Psoas muscle (tissue), 8 donors: ENCODE measurements around the gene OR10H3. TPM values are rescaled to one million over a fixed set of nuclear protein-coding genes. Genes with fewer than 3 reads are reported as not detected.
"Not testable (repeated sequence)": the region's sequence is repeated elsewhere in the genome, so short reads cannot be mapped to it uniquely, and the experiment has no call there.

Experiments used
- ATAC-seq, 4 donors: fragments of 200-7000 bp; cut with Tn5 transposase; one replicate each; pipeline ENCODE4 v1.9.1; 2020; ENCODE audit warnings: moderate library complexity in 3 of 4, mild to moderate bottlenecking in 2 of 4
- DNase-seq, 2 donors: peaks; one replicate each; pipeline ENCODE4 v3.0.0-alpha.2; 2020
- H3K27ac ChIP-seq: fragments of 200-600 bp; one replicate; pipeline ENCODE4 v1.8.0; 2022
- H3K27me3 ChIP-seq, 3 donors: fragments of 200-600 bp in 1 of 3; one replicate each; pipeline versions ENCODE4 v1.6.1 to v1.8.0; 2013 to 2022; ENCODE audit warnings: low read length in 2 of 3, mild to moderate bottlenecking in 2 of 3, moderate library complexity in 1 of 3; ENCODE audit not compliant: insufficient read depth in 3 of 3
- H3K36me3 ChIP-seq, 2 donors: fragments of 200-600 bp in 1 of 2; one replicate each; pipeline versions ENCODE4 v1.6.1 to v1.8.0; 2013 to 2022; ENCODE audit warnings: low read depth in 1 of 2, mild to moderate bottlenecking in 1 of 2, moderate library complexity in 1 of 2; ENCODE audit not compliant: insufficient read depth in 1 of 2
- H3K4me1 ChIP-seq: fragments of 200-600 bp; one replicate; pipeline ENCODE4 v1.8.0; 2022
- H3K4me3 ChIP-seq: fragments of 200-600 bp; one replicate; pipeline ENCODE4 v1.8.0; 2022; ENCODE audit warnings: mild to moderate bottlenecking
- H3K9me3 ChIP-seq: fragments of 200-600 bp; one replicate; pipeline ENCODE4 v1.8.0; 2022
- WGBS, 3 donors: extraction: QIAGEN DNeasy Blood & Tissue Kit; methylation state at CpG; one replicate each; pipeline versions ENCODE4 v1.1.6 to v1.1.7; 2013; 5-methylcytosine and 5-hydroxymethylcytosine counted together
- intact Hi-C, 2 donors: fragments of 100-400 bp; cut with DNase I; formaldehyde crosslinking; loops; one replicate each; pipeline versions ENCODE4 v1.11.0 to v1.14.2; 2022
- polyA plus RNA-seq, 3 donors: library from polyadenylated mRNA; stranded (reverse); fragments of 200-250 nt; gene quantifications; one replicate each; pipeline ENCODE4 v1.2.3, GENCODE V29; 2013
- total RNA-seq, 4 donors: library from RNA; stranded (reverse); fragmentation: NEBNext Ultra II Directional in 2 of 4; extraction: Animal tissue kit (Norgen Biotek cat#: 25700) in 2 of 4; gene quantifications; one replicate each; pipeline versions ENCODE4 v1.2.1 to v1.2.4, GENCODE V29; 2021 to 2023
- TF ChIP-seq, protein P1 (sequence below): fragments of 200-600 bp; IDR thresholded peaks from one replicate; pipeline ENCODE4 v1.8.0; 2022; ENCODE audit warnings: antibody characterized with exemption
- donor health status: healthy with polysubstance abuse.
- donor health status: DM: no; HTN: no; CAD: no; lungs with moderate emphysema.
- donor health status: Bipolar disorder and iron deficiency.
- donor health status: healthy.
- donor health status: DM: yes; HTN: yes; CAD: no.
- donor health status: DM: no; HTN: no; CAD: no.
- donor health status: DM: no; HTN: no; CAD: no.
- donor health status: DM: yes; HTN: yes; CAD: no.

OR10H3 gene
- total and polyA plus RNA-seq, 7 donors: not detected

DNA sequence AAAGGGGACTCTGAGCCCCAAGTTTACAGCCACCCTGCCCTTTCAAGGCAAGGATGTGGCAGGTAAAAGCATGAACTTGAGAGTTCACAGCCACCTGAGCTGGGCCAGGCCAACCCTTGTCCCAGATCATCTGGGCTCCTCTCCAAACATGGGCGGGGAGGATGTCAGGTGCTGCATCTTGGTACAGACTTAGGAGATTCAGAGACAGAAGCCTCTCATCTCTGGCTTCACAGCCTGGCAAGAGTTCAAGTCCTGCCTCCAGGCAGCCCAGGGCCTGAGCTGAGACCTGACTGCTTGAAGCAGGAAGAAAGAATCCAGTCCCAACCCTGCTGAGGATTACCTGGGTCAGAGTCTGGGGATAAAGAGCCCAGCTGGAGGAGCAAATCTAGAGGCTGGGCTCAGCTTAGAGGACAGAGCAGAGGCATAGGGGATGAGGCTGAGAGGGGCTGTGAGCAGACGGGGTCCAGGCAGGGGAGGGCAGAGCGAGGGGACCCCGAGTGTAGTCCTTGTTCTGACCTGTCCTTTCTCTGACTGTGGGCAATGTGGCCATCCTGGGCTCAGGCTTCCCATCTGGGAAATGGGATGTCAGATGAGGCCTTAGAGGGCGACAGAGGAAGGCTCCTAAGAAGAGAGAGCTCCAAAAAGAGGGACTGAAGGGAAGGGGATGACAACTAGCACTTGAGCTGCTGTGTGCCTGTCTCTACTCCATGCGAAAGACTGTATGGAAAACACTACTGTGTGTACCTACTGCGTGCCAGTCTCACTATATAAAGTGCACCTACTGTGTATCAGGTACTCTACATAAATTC is 43.0 kb downstream of the OR10H3 start:
- no peaks in the 10 kb centered on the region for H3K27me3 ChIP-seq
- 76 to 81% (median 78%) methylated on average over 7 of the region's 7 CpGs for WGBS, 3 donors
- H3K4me3 ChIP-seq: no peak overlapping the region
- TF ChIP-seq, protein P1, sequence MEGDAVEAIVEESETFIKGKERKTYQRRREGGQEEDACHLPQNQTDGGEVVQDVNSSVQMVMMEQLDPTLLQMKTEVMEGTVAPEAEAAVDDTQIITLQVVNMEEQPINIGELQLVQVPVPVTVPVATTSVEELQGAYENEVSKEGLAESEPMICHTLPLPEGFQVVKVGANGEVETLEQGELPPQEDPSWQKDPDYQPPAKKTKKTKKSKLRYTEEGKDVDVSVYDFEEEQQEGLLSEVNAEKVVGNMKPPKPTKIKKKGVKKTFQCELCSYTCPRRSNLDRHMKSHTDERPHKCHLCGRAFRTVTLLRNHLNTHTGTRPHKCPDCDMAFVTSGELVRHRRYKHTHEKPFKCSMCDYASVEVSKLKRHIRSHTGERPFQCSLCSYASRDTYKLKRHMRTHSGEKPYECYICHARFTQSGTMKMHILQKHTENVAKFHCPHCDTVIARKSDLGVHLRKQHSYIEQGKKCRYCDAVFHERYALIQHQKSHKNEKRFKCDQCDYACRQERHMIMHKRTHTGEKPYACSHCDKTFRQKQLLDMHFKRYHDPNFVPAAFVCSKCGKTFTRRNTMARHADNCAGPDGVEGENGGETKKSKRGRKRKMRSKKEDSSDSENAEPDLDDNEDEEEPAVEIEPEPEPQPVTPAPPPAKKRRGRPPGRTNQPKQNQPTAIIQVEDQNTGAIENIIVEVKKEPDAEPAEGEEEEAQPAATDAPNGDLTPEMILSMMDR: no peak
- no peaks in the 10 kb centered on the region for H3K36me3 ChIP-seq
- peak overlapping the region; percentile 10 for H3K27ac ChIP-seq
- intact Hi-C loops: no loop called here
- H3K4me1 ChIP-seq: no peaks in the 10 kb centered on the region
- H3K9me3 ChIP-seq: no peaks in the 10 kb centered on the region
- DNase-seq (no peak), ATAC-seq (no peak)

DNA sequence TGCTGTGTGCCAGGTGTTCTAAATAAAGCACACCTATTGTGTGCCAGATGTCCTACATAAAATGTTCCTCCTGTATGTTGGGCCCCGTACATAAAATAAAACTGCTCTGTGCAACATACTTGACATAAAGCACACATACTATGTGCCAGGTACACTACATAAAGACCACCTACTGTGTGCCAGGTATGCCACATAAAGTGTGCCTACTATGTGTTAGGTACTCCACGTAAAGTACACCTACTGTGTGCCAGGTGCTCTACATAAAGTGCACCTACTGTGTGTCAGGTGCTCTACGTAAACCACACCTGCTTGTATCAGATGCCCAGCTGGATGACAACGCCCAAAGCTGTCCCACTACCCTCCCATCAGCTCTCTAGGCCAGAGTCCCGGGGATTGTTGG is 43.9 kb downstream of the OR10H3 start:
- WGBS, 3 donors: 72 to 76% (median 76%) methylated on average over 5 of the region's 5 CpGs
- intact Hi-C loops: no loop called here
- ATAC-seq: no peak

DNA sequence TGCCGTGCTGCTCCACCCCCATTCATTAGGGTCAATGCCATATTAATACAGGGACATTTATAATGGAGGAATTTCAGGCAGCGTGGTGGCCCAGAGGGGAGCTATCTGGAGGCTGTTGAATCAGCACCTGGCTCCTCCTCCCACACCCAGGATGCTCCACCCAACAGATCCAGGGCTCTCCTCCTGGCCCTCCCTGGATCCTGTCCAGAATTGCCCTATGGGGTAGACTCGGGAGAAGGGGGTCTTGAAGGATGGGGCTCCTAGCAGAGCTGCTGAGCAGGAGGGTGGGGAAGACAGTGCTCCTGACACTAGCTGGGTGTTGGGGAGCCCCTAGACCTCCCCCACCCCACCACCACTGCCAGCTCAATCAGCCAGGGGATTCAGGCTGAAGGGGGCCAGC is 44.4 kb downstream of the OR10H3 start:
- Histone ChIP-seq H3K36me3 (no peaks in the 10 kb centered on the region), H3K4me3 (no peak overlapping the region), H3K4me1 (no peaks in the 10 kb centered on the region), H3K27me3 (no peaks in the 10 kb centered on the region), H3K9me3 (no peaks in the 10 kb centered on the region), H3K27ac (no peak overlapping the region)
- ATAC-seq (no peak), DNase-seq (no peak)
- 56 to 67% (median 59%) methylated on average over 3 of the region's 3 CpGs for WGBS, 3 donors
- TF ChIP-seq, protein P1: no peak
- intact Hi-C loops: no loop called here

More for the DNA sequence above, 43.9 kb downstream of the OR10H3 start:
- TF ChIP-seq, protein P1: no peak
- Histone ChIP-seq H3K27ac (no peak overlapping the region), H3K36me3 (no peaks in the 10 kb centered on the region), H3K27me3 (no peaks in the 10 kb centered on the region), H3K9me3 (no peaks in the 10 kb centered on the region), H3K4me1 (no peaks in the 10 kb centered on the region), H3K4me3 (no peak overlapping the region)
- no peak for DNase-seq

DNA sequence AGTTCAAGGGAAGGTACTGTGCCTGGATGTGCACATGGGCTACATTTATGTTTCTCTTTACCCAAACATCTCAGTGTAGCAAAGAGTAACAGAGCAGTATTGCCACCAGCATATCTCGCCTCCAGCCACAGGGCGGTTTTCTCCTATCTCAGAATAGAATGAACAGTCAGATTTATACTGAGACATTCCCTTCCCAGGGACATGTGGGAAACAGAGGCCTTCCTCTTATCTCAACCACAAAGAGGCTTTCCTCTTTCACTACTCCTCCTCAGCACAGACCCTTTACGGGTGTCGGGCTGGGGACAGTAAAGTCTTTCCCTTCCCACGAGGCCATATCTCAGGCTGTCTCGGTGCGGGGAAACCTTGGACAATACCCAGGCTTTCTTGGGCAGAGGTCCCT is 45.1 kb downstream of the OR10H3 start:
- DNase-seq, H3K9me3 ChIP-seq, H3K27me3 ChIP-seq, H3K4me3 ChIP-seq, intact Hi-C loops, H3K36me3 ChIP-seq, H3K4me1 ChIP-seq, H3K27ac ChIP-seq, ATAC-seq: not testable (repeated sequence)
- 61 to 71% (median 63%) methylated on average over 7 of the region's 7 CpGs for WGBS, 3 donors

DNA sequence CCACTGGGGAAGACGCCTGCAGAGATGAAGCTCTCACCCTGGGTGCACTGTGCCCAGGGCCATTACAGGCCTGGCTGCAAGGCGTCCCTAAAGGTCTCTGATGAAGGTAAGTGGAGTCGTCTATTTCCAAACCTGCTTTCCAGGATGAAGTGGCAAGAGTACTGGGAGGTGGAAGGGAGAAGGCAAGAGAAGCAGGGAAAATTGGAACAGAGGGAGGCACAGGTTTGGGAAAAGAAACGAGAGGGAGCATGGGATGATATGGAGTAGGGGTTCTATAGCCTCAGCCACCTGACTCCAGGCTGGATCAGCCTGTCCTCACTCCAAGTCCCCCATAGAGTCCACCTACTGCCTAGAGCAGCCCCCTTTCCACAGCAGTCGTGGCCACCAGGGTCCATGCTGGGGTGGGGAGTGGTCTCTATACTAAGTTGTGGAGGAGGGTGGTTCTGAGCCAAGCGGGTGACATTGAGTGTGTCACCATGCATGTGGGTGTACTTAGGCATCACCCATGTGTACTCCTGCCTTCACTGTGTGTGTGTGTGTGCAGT is 49.9 kb downstream of the OR10H3 start, which contains the start of gene OR10H5:
TSS of gene OR10H5 (plus strand) at position 51 of the 545 bp plus-strand sequence. CDS start 6,388 bp downstream, outside the sequence.
- ATAC-seq (no peak), DNase-seq (no peak)
- TF ChIP-seq, protein P1: no peak
- Histone ChIP-seq H3K36me3 (no peaks in the 10 kb centered on the region), H3K4me1 (no peaks in the 10 kb centered on the region), H3K4me3 (no peak within 1 kb of the TSS), H3K9me3 (no peaks in the 10 kb centered on the region), H3K27me3 (peaks cover 0 to 2% (median 0%) of the 10 kb centered on the region in 3 donors), H3K27ac (no peak within 1 kb of the TSS)
- 54 to 63% (median 62%) methylated on average over 6 of the region's 6 CpGs for WGBS, 3 donors
- intact Hi-C loops: no loop called here
